LNCAP (cell line): ENCODE results near the gene STAT5A.
A peak's percentile ranks its signal among the peaks of the same experiment; 100 is the strongest.

ENCODE experiments used
- CTCF ChIP-seq: fragments of 450-650 bp; IDR thresholded peaks from 2 replicates; pipeline ENCODE4 v1.5.1; 2017; ENCODE audit warnings: mild to moderate bottlenecking

STAT5A gene

GRCh38 chr17:42322382-42323267 is 34.3 kb downstream of the STAT5A start:
- peak; percentile 99 for TF ChIP-seq CTCF

GRCh38 chr17:42323268-42323773 is 35.0 kb downstream of the STAT5A start:
- TF ChIP-seq CTCF = no peak

DNA sequence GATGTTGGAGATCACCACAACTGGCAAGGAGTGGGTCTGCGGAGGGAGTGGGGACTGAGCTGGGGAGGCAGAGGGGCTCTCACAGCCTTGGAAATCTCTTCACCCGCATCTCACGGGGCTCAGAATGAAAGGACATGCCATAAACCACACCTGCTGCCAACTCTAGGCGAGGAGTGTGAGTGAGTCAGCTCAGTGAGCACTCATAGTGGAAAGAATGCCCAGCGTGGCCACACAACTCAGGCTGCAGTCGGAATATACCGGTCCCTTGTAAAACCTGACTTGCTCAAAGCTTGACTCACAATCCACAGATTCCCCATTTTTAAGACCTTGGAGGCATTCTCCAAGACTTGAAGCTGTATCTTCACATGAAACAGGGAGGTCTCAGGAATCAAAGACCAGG is 36.7 kb downstream of the STAT5A start:
- no peak for TF ChIP-seq CTCF

- TF ChIP-seq CTCF = no peak
Observed at GRCh38 chr17:42329025-42329976, 41.0 kb downstream of the STAT5A start.

DNA sequence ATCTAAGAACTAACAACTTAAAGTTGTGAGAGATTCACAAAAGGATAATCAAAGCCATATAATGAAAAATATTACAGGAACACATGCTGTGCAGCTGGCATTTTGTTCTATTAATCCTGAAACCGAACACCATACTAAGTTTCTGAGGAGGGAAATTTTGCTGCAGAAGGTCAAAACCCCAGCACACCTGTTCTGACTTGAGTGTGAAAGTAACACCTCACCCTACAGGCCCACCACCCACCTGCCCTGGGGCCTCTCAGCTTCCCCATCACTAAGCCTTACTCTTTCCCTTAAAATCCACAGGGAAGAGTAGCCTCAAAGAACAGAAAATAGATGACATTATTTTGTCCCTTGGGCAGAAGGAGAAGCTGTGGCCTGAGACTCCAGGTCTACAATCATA is 44.8 kb downstream of the STAT5A start:
- TF ChIP-seq CTCF = no peak

DNA sequence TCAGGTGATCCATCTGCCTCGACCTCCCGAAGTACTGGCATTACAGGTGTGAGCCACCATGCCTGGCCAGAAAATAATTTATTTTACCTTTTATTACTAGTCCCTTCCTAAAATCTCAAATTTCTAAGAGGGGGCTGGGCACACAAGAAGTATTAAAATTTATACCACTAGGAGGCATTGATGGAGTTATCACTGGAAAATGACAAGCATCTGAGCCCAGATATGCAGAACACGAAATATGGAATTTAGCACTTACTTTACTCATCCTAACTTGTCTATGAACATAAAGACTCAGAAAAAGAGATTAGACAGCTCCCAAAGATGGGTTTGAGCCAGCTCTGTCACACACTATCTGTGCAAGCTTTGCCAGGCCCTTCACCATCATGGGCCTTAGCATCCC is 46.4 kb downstream of the STAT5A start:
- no peak; the same call in 1 of the 2 replicates for TF ChIP-seq CTCF

- no peak for TF ChIP-seq CTCF
Observed at GRCh38 chr17:42337442-42337841, 49.1 kb downstream of the STAT5A start.
